ENCODE data around the gene RBM6.

RBM6 gene

DNA sequence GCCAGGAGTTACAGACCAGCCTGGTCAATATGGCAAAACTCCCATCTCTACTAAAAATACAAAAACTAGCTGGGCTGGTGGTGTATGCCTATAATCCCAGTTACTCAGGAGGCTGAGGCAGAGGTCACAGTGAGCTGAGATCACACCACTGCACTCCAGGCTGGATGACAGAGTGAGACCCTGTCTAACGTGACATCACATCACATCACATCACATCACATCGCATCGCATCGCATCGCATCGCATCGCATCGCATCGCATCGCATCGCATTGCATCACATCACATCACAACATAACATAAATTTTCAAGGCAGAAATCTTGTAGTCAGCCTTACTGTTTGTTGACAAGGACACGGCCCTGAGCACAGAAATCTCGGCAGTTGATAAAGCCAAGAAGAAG is 44.4 kb downstream of the RBM6 start:
- TF ChIP-seq, protein P1, sequence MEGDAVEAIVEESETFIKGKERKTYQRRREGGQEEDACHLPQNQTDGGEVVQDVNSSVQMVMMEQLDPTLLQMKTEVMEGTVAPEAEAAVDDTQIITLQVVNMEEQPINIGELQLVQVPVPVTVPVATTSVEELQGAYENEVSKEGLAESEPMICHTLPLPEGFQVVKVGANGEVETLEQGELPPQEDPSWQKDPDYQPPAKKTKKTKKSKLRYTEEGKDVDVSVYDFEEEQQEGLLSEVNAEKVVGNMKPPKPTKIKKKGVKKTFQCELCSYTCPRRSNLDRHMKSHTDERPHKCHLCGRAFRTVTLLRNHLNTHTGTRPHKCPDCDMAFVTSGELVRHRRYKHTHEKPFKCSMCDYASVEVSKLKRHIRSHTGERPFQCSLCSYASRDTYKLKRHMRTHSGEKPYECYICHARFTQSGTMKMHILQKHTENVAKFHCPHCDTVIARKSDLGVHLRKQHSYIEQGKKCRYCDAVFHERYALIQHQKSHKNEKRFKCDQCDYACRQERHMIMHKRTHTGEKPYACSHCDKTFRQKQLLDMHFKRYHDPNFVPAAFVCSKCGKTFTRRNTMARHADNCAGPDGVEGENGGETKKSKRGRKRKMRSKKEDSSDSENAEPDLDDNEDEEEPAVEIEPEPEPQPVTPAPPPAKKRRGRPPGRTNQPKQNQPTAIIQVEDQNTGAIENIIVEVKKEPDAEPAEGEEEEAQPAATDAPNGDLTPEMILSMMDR (IDR thresholded peaks at IDR 0.05; ENCODE audit: low read depth, low read length, missing control alignments), result no peak
- no peak for DNase-seq (ENCODE audit: extremely low read depth, low read depth)
- no peak overlapping the region for H3K4me3 ChIP-seq (replicated peaks; ENCODE audit: low read depth, low read length)

DNA sequence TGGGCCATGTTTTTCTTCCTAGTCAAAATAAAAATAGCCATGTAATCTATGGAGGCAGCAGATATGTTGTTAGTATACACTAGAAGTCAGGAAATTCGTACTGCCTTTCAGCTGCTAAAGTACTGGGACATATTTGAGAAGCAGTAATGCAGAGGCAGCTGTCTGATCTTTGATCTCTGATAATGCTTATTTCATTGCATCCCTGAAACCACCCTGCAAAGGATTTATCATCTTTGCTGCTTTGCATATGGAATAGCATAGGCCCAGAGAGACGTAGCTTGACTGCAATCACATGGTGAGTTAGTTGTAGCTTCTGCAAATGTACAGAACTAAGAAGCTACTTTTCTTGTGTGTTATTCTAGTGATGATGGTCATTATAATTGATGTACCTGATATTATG is 52.4 kb downstream of the RBM6 start:
- no peak for DNase-seq (ENCODE audit: extremely low read depth, low read depth)
- TF ChIP-seq, protein P1 (IDR thresholded peaks at IDR 0.05; ENCODE audit: low read depth, low read length, missing control alignments), result no peak
- no peak overlapping the region for H3K4me3 ChIP-seq (replicated peaks; ENCODE audit: low read depth, low read length)

DNA sequence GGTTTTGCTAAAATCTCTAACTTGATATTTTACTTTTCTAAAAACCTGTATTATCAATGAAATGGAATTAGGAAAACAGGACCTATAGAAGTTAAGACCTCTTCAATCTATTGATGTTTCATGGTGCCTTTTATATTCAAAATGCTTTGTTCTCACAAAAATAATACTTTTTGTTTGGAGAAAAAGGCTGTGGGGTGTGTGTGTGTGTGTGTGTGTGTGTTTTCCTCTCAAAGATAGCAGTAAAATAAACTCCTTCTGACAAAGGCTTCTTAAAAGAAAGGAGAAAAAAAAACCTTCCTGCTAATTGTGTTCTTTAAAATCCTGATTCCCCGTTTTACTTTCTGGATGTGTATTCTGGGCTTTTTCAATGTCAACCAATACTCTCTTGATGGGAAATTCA is 54.5 kb downstream of the RBM6 start:
- DNase-seq (ENCODE audit: extremely low read depth, low read depth), result no peak
- TF ChIP-seq, protein P1 (IDR thresholded peaks at IDR 0.05; ENCODE audit: low read depth, low read length, missing control alignments), result no peak

DNA sequence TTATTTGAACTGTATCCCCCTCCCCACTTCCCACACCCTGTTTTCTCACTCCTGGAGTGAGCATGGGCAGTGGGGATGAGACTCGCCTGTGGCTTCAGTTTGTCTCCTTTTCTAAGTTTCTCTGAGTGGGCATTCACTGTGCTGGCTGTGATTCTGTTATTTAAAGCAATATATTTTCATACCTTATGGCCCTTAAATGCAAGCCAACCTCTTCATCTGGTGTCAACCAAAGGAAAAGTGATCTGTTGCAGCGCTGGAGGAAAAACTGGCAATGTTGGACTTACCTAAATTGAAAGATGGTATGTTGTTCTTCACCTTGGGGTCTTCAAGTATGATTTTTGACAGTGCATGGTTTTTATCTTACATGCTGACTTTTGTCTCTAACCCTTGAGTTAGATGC is 56.1 kb downstream of the RBM6 start:
- DNase-seq (ENCODE audit: extremely low read depth, low read depth), result no peak
- TF ChIP-seq, protein P1 (IDR thresholded peaks at IDR 0.05; ENCODE audit: low read depth, low read length, missing control alignments), result no peak
- H3K4me3 ChIP-seq (replicated peaks; ENCODE audit: low read depth, low read length), result no peak overlapping the region

More for the DNA sequence above, 54.5 kb downstream of the RBM6 start:
- H3K4me3 ChIP-seq (replicated peaks; ENCODE audit: low read depth, low read length), result no peak overlapping the region

DNA sequence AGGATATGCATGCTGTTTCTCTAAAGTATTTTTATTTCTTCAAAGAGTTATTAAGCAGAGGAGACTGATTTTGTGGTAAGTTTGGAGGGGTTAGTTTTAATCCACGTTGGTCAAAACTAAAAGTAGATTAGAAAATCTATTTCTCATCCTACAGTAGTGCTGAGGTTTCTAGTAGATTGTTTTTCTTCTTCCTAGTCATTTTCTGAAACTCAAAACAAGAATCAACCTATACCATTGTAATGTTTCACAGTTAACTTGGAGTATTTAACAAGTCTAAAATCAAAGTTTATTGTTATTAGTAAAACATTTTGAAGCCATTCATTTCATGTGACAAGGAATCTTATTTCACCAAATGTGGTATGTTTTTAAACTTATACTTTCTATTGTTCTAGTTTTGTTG is 57.9 kb downstream of the RBM6 start:
- H3K4me3 ChIP-seq (replicated peaks; ENCODE audit: low read depth, low read length), result no peak overlapping the region
- no peak for DNase-seq (ENCODE audit: extremely low read depth, low read depth)
- TF ChIP-seq, protein P1 (IDR thresholded peaks at IDR 0.05; ENCODE audit: low read depth, low read length, missing control alignments), result no peak

DNA sequence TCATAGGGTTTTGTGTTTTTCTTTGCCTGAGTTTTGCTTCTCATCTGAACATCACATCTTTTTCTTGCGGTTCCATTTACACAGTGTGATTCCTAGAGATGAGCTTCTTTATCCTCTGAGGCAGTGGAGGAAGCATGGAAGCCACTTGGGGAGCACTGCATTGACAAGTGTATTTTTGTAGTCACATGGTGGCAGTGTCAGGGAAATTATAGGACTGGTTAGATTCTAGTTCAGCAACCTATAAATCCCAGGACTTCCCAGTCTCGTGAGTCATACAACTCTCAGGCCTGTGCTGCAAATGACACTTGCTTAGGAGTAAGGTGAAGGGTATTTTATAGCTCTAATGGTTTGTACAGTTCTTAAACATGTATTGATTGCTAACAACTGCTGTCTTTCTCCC is 58.4 kb downstream of the RBM6 start:
- peak; percentile 50 for DNase-seq (ENCODE audit: extremely low read depth, low read depth)
- TF ChIP-seq, protein P1 (IDR thresholded peaks at IDR 0.05; ENCODE audit: low read depth, low read length, missing control alignments), result no peak
- H3K4me3 ChIP-seq (replicated peaks; ENCODE audit: low read depth, low read length), result no peak overlapping the region

DNA sequence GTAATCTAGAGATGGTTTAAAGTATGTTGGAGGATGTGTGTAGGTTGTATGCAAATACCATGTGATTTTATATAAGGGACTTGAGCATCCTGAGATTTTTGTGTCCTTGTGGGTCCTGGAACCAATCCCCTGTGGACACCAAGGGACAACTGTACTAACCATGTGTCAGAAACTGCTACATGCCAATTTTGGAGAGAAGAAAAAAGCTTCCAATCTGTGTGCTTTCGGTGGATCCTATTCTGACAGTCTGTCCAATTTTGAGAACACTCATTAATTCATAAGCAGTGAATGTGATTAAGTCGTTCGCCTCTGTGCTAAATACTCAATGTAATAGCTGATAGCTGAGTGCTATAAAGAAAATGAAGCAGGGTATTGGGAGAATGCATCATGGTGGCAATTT is 61.6 kb downstream of the RBM6 start:
- no peak overlapping the region for H3K4me3 ChIP-seq (replicated peaks; ENCODE audit: low read depth, low read length)
- TF ChIP-seq, protein P1 (IDR thresholded peaks at IDR 0.05; ENCODE audit: low read depth, low read length, missing control alignments), result no peak
- no peak for DNase-seq (ENCODE audit: extremely low read depth, low read depth)

Measured in HFF-Myc (cell line).